Activated CD8-positive, alpha-beta memory T cell treated with anti-CD3 and anti-CD28 coated beads for 4 hours (primary cell): Measurements from ENCODE around the gene TTC39B.
A peak's percentile ranks its signal among the peaks of the same experiment; 100 is the strongest.

ENCODE experiments used
- DNase-seq, 2 donors: peaks; one replicate each; pipeline ENCODE4 v3.0.0-alpha.2; 2020; ENCODE audit warnings: low read depth in 2 of 2

The TTC39B gene

GRCh38 chr9:15225564-15226126, 81.4 kb downstream of the TTC39B start:
- DNase-seq, result no peak

GRCh38 chr9:15222313-15222712, 84.7 kb downstream of the TTC39B start:
- DNase-seq, result no peak

DNA sequence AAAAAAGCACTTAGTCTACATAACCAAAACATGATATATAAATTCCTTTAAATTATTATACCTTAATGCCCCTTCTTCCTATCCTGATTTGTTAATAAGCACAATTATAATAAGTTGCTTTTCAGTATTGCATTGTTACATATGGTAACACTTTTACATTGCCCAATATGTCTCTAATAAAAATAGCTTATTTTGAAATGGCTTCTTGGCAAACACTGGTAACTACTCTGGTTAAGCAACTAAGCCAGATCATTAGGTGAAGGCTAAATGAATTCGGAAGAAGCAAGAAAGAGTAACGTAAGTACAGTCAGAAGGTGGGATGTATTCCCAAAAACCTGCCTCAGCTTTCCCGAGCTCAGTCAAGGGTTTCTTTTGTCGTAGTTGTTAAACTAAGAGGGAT, 85.3 kb downstream of the TTC39B start:
- no peak for DNase-seq

- no peak for DNase-seq
Measured at GRCh38 chr9:15220658-15221318, 86.2 kb downstream of the TTC39B start.

- no peak for DNase-seq
Measured at GRCh38 chr9:15219546-15219945, 87.5 kb downstream of the TTC39B start.

GRCh38 chr9:15218994-15219393, 88.0 kb downstream of the TTC39B start:
- DNase-seq, result no peak

- no peak for DNase-seq
Measured at GRCh38 chr9:15213249-15213648, 93.8 kb downstream of the TTC39B start.

GRCh38 chr9:15211815-15212495, 95.1 kb downstream of the TTC39B start:
- no peak for DNase-seq

GRCh38 chr9:15211160-15211814, 95.7 kb downstream of the TTC39B start:
- DNase-seq, result peak; percentile 25 to 29

- no peak for DNase-seq
Measured at GRCh38 chr9:15206903-15207696, 99.9 kb downstream of the TTC39B start.

- no peak for DNase-seq
Measured at GRCh38 chr9:15205632-15206420, 101.2 kb downstream of the TTC39B start.

DNA sequence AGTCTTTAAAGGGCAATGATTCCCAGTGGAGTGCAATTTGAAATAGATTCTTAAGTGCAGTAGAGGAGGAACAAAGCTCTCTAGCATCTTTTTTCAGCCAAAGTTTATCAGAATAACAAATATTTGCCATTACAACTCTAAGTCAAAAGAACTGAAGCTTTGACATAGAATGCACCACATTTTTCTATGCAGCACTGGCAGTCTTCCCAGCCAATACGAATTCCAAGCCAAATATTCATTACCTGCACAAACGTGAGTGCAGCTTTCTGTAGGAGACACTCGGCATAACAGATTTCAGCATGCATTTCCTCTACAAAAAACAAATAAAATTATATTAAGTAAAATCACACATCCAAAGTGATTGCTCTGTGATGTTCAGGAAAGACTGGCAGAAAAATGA, 103.4 kb downstream of the TTC39B start:
- DNase-seq, result no peak

DNA sequence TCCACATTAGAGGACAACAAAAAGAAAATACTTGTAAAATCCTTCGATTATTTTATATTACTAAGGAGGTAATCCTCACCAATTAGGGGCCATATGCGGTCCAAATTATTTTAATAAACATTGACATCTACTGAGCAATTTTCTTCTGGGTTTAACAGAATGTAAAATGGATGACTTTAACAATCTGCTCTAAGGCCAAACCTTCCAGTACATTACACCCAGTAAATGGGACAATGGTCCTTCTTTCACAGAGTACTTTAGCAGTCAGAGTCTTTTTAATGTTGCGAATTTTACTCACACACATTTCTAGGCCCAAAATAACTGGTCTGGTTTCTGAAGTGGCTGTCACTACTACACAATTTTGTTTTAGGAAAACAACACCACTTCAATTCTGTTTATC, 106.9 kb downstream of the TTC39B start:
- DNase-seq, result no peak

- DNase-seq, result no peak
Measured at GRCh38 chr9:15192856-15193255, 114.2 kb downstream of the TTC39B start.

DNA sequence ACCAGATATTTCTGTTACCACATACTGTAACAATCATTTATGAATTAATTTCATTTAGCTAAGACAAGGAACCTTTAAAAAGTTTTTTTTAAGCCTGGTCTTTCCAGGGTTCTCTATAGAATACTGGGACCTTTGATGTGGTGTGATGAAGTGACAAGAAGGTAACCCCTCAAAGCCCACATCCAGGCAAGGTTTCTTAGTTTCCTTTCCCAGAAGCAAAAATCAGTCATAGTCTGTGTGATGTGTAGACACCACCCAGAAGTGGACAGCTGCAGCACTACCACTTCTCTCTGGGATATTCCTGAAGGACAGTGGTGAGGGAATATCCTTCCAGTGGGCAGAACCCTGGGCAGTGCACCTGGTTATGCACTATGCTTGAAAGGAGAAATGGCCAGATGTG, 115.6 kb downstream of the TTC39B start:
- no peak for DNase-seq

- no peak for DNase-seq
Measured at GRCh38 chr9:15189481-15189880, 117.5 kb downstream of the TTC39B start.

GRCh38 chr9:15187589-15187988, 119.4 kb downstream of the TTC39B start:
- no peak for DNase-seq

- DNase-seq, result no peak
Measured at GRCh38 chr9:15182730-15183129, 124.3 kb downstream of the TTC39B start.

DNA sequence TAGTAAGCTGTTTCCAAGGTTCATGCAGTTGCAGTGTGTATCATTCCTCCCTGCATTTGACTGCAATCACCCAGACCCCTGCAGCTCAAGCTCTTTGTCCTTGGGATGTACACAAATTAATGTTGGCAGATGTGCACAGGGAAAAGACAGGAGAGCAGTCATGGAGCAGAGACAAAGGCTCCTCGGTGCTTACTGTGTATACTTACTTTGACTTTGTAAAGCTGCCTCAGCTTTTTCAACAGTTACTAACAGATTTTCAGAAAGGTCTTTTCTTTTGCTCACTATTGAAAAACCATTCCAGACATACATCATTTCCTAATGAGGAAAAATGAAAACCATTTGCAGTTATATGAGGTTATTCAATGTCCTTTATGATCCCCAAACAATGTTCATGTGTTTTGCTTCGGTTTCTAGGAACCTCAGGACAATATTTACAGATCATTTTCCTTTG, 124.9 kb downstream of the TTC39B start:
- no peak for DNase-seq

DNA sequence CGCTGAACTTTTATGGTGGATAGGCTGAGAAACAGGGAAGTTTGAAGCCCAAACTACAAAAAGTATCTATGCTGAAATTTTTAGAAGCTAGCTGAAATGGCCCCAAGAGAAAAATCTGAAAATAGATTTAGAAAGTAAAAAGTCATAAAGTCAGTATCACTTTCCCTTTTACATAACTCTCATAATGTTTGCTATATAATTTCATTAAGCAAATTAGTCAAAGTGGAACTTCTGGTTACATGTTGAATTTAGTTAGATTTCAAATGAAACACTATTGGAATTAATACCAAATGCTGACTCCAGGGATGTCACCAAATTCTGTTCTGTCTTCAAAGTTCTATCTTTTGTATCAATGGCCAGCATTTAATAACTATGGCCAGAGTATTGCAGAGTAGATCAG, 126.9 kb downstream of the TTC39B start:
- no peak for DNase-seq

- no peak for DNase-seq
Measured at GRCh38 chr9:15178631-15179030, 128.4 kb downstream of the TTC39B start.
